Endothelial cell of umbilical vein (primary cell): ENCODE data around the gene NR2C1. TPM values are rescaled to one million over a fixed set of nuclear protein-coding genes. Genes with fewer than 3 reads are reported as not detected.

Experiments used
- BruUV-seq: library from RNA; stranded (reverse); fragments of 400-500 nt; replicated peaks from 2 replicates; lab custom pipeline; 2021; lab: Mats Ljungman, UMichigan
- CTCF ChIA-PET: fragments of 300-600, 350-600 bp; sonication (Branson Sonifier 250); formaldehyde crosslinking; loops from one replicate; lab custom pipeline; 2021; ENCODE audit warnings: antibody characterized with exemption, inconsistent platforms; lab: Charles Lee
- POLR2A ChIA-PET: fragments of 300-600, 350-600 bp; sonication (Branson Sonifier 250); formaldehyde crosslinking; loops from one replicate; lab custom pipeline; 2021; ENCODE audit warnings: antibody characterized with exemption, inconsistent platforms; lab: Charles Lee
- DNase-seq: peaks from one replicate; pipeline ENCODE4 v3.0.0-alpha.2; 2011; ENCODE audit warnings: low read depth, low spot score
- FAIRE-seq: peaks from 2 replicates; lab custom pipeline; 2011; peaks lifted over from hg19 to GRCh38; lab: Jason Lieb, UNC
- H2AFZ ChIP-seq: 2 replicates; pipeline ENCODE4 v1.6.0; 2012; ENCODE audit warnings: low read depth, low read length, control low read depth, inconsistent platforms
- H3K27ac ChIP-seq: 2 replicates; pipeline ENCODE4 v1.5.1; 2011; ENCODE audit warnings: low read depth, mild to moderate bottlenecking, control low read depth, low read length, moderate library complexity; ENCODE audit not compliant: insufficient read depth
- H3K27me3 ChIP-seq, 2 experiments: 2 replicates each; pipeline versions ENCODE4 v1.6.0 to v1.6.1; 2011; ENCODE audit warnings: low read length in 2 of 2, mixed read lengths in 1 of 2; ENCODE audit not compliant: control insufficient read depth in 2 of 2, insufficient read depth in 2 of 2
- H3K36me3 ChIP-seq, 2 experiments: 2 replicates in 1 of 2; 3 replicates in 1 of 2; pipeline ENCODE4 v1.5.1; 2011; ENCODE audit warnings: low read length in 2 of 2, mild to moderate bottlenecking in 1 of 2, moderate library complexity in 1 of 2; ENCODE audit not compliant: control insufficient read depth in 2 of 2, insufficient read depth in 2 of 2; ENCODE audit errors: extremely low read depth in 1 of 2
- H3K4me1 ChIP-seq: 3 replicates; pipeline ENCODE4 v1.5.1; 2011; ENCODE audit warnings: mild to moderate bottlenecking, low read length; ENCODE audit not compliant: control insufficient read depth, insufficient read depth; ENCODE audit errors: extremely low read depth
- H3K4me2 ChIP-seq: 2 replicates; pipeline ENCODE4 v1.6.1; 2011; ENCODE audit warnings: low read length, control low read depth, mixed read lengths; ENCODE audit not compliant: insufficient read depth
- H3K4me3 ChIP-seq, 3 experiments: fragments of 200-600 bp in 1 of 3; sonication (generic), shearing (Covaris generic) in 1 of 3; replicated peaks in 1 of 3; 2 replicates each; pipeline ENCODE4 v1.5.1; 2011 to 2016; ENCODE audit warnings: control low read depth in 3 of 3, low read length in 3 of 3, mild to moderate bottlenecking in 2 of 3, inconsistent platforms in 1 of 3, low read depth in 1 of 3, moderate library complexity in 1 of 3; ENCODE audit not compliant: insufficient read depth in 1 of 3
- H3K79me2 ChIP-seq: 2 replicates; pipeline ENCODE4 v1.6.0; 2012; ENCODE audit warnings: low read length, inconsistent platforms; ENCODE audit not compliant: control insufficient read depth, insufficient read depth
- H3K9ac ChIP-seq: replicated peaks from 2 replicates; pipeline ENCODE3; 2011; ENCODE audit warnings: low read length, control low read depth; ENCODE audit not compliant: insufficient read depth; ENCODE audit errors: extremely low read depth
- H3K9me1 ChIP-seq: replicated peaks from 3 replicates; pipeline ENCODE4 v1.6.0; 2011; ENCODE audit warnings: mild to moderate bottlenecking, low read length; ENCODE audit not compliant: control insufficient read depth, insufficient read depth; ENCODE audit errors: extremely low read depth
- H3K9me3 ChIP-seq: replicated peaks from 2 replicates; pipeline ENCODE4 v1.5.1; 2012; ENCODE audit warnings: low read length, inconsistent platforms; ENCODE audit not compliant: control insufficient read depth, insufficient read depth
- H4K20me1 ChIP-seq: replicated peaks from 2 replicates; pipeline ENCODE3; 2011; ENCODE audit warnings: mild to moderate bottlenecking, low read length; ENCODE audit not compliant: control insufficient read depth, insufficient read depth; ENCODE audit errors: extremely low read depth
- EZH2 ChIP-seq: IDR thresholded peaks from 2 replicates; pipeline ENCODE4 v1.6.1; 2012; ENCODE audit warnings: borderline replicate concordance, low read depth, mild to moderate bottlenecking, moderate library complexity, low read length, inconsistent platforms; ENCODE audit not compliant: severe bottlenecking
- FOS ChIP-seq: IDR thresholded peaks from 2 replicates; pipeline ENCODE4 v1.6.1; 2011; ENCODE audit warnings: mild to moderate bottlenecking, low read length, moderate library complexity, borderline replicate concordance; ENCODE audit not compliant: insufficient read depth
- GATA2 ChIP-seq: IDR thresholded peaks from 2 replicates; pipeline ENCODE4 v1.7.0; 2011; ENCODE audit warnings: low read depth, mild to moderate bottlenecking, moderate library complexity, mixed read lengths, low read length; ENCODE audit not compliant: insufficient read length, insufficient read depth
- JUN ChIP-seq: IDR thresholded peaks from 2 replicates; pipeline ENCODE4 v1.6.1; 2011; ENCODE audit warnings: borderline replicate concordance, low read depth; ENCODE audit not compliant: insufficient read length, insufficient read depth
- MAX ChIP-seq: IDR thresholded peaks from 2 replicates; pipeline ENCODE4 v1.6.1; 2011; ENCODE audit not compliant: insufficient read depth, insufficient read length
- MYC ChIP-seq: IDR thresholded peaks from one replicate; pipeline ENCODE4 v1.6.1; 2011; ENCODE audit warnings: mild to moderate bottlenecking, low read depth, low read length
- POLR2A ChIP-seq: IDR thresholded peaks from 2 replicates; pipeline ENCODE4 v1.6.1; 2012; ENCODE audit warnings: low read depth, mild to moderate bottlenecking, control low read depth, low read length
- POLR2AphosphoS5 ChIP-seq: IDR thresholded peaks from 2 replicates; pipeline ENCODE4 v1.6.1; 2012; ENCODE audit warnings: low read depth, mild to moderate bottlenecking, control low read depth, low read length, moderate library complexity; ENCODE audit not compliant: insufficient read depth
- dilution Hi-C: fragments of 300-500 bp; cut with MboI; formaldehyde crosslinking; loops from one replicate; pipeline ENCODE4 v1.15.0; 2019; ENCODE audit warnings: low sequenced_read_pairs; ENCODE audit not compliant: extremely low pct_ligation_motif_present
- intact Hi-C: fragments of 100-400 bp; cut with micrococcal nuclease; formaldehyde crosslinking; loops from one replicate; pipeline ENCODE4 v1.10.0; 2022
- polyA plus RNA-seq, 4 experiments: library from polyadenylated mRNA; depleted of rRNA in 3 of 4; stranded (reverse) in 3 of 4; unstranded in 1 of 4; fragments of >200 nt; gene quantifications; 2 replicates each; pipeline versions ENCODE4 v1.2.1 to v1.2.3, GENCODE V29; 2011 to 2012; ENCODE audit warnings: missing spikeins in 1 of 4
- total RNA-seq: library from RNA; stranded (reverse); gene quantifications from 2 replicates; pipeline ENCODE4 v1.2.3, GENCODE V29; 2021
- TF ChIP-seq, protein P1 (sequence below), 2 donors: IDR thresholded peaks; 1 replicate in 1 of 2; 2 replicates in 1 of 2; pipeline ENCODE4 v1.5.1; 2011; ENCODE audit warnings: low read length in 2 of 2, mild to moderate bottlenecking in 2 of 2, moderate library complexity in 2 of 2, control low read depth in 1 of 2, inconsistent platforms in 1 of 2, low read depth in 1 of 2; ENCODE audit not compliant: insufficient read depth in 1 of 2; ENCODE audit errors: extremely low read depth in 1 of 2

Gene NR2C1
- total and polyA plus RNA-seq, 2 donors (not counting 3 experiments of a cell fraction or from before 2014, with no cell fraction given): 21.0 to 37.7 TPM

- no peaks in the 10 kb centered on the region for H3K4me1 ChIP-seq
- H3K27me3 ChIP-seq: no peaks in the 10 kb centered on the region
- H4K20me1 ChIP-seq: no peaks in the 10 kb centered on the region
- no peak overlapping the region for H3K4me2 ChIP-seq
- H3K9me1 ChIP-seq: no peaks in the 10 kb centered on the region
- dilution Hi-C loops (no loop called here), intact Hi-C loops (no loop called here)
- H3K79me2 ChIP-seq: no peaks in the 10 kb centered on the region
- no peaks in the 10 kb centered on the region for H3K9me3 ChIP-seq
- H2AFZ ChIP-seq: no peak overlapping the region
- TF ChIP-seq MYC: no peak
- TF ChIP-seq FOS: no peak
- no peak for TF ChIP-seq MAX
- TF ChIP-seq POLR2A: no peak
- TF ChIP-seq GATA2: no peak
- no peak for TF ChIP-seq EZH2
- TF ChIP-seq JUN: no peak
- TF ChIP-seq, protein P1, sequence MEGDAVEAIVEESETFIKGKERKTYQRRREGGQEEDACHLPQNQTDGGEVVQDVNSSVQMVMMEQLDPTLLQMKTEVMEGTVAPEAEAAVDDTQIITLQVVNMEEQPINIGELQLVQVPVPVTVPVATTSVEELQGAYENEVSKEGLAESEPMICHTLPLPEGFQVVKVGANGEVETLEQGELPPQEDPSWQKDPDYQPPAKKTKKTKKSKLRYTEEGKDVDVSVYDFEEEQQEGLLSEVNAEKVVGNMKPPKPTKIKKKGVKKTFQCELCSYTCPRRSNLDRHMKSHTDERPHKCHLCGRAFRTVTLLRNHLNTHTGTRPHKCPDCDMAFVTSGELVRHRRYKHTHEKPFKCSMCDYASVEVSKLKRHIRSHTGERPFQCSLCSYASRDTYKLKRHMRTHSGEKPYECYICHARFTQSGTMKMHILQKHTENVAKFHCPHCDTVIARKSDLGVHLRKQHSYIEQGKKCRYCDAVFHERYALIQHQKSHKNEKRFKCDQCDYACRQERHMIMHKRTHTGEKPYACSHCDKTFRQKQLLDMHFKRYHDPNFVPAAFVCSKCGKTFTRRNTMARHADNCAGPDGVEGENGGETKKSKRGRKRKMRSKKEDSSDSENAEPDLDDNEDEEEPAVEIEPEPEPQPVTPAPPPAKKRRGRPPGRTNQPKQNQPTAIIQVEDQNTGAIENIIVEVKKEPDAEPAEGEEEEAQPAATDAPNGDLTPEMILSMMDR (IDR thresholded peaks at IDR 0.05; ENCODE audit: extremely low read depth in 1 of 2, insufficient read depth in 1 of 2, low read depth in 1 of 2, low read length in 2 of 2): no peak
- TF ChIP-seq POLR2AphosphoS5: no peak
- no peak overlapping the region for H3K27ac ChIP-seq
- POLR2A ChIA-PET: no interaction called here
- FAIRE-seq (no peak), DNase-seq (no peak)
- H3K4me3 ChIP-seq: no peak overlapping the region
- no peaks in the 10 kb centered on the region for H3K36me3 ChIP-seq
- H3K9ac ChIP-seq: no peak overlapping the region
- BruUV-seq: no TSS peak
- CTCF ChIA-PET: no interaction called here
These were observed 95.5 kb downstream of the NR2C1 start for GRCh38 chr12:94977766-94978468.
